ENCODE results near the gene LSAMP. TPM values are rescaled to one million over a fixed set of nuclear protein-coding genes. Genes with fewer than 3 reads are reported as not detected.

Gene LSAMP
- polyA plus RNA-seq, 2 of the 4 experiments (the other 2 are of a cell fraction), result 0.12 to 0.53 TPM

GRCh38 chr3:116186049-116186448 is 259.2 kb downstream of the LSAMP start:
- TF ChIP-seq PBX3 (IDR thresholded peaks at IDR 0.05), result no peak
- TF ChIP-seq JUNB (IDR thresholded peaks at IDR 0.05), result no peak
- TF ChIP-seq TP53 (CRISPR knock-in tag; IDR thresholded peaks at IDR 0.05), result no peak
- WGBS (ENCODE audit: missing lambda C conversion rate), result 0% methylated on average over 1 of the region's 1 CpG
- DNase-seq (ENCODE audit: low read depth in 1 of 2, low spot score in 1 of 2), result no peak
- ATAC-seq, result no peak
- H3K9me3 ChIP-seq, result no peaks in the 10 kb centered on the region
- FAIRE-seq, result no peak
- H3K27ac ChIP-seq, result no peak overlapping the region
- no peak overlapping the region for H3K4me3 ChIP-seq
- H3K4me2 ChIP-seq, result no peak overlapping the region
- CTCF ChIA-PET, result no interaction called here
- POLR2A ChIA-PET, result no interaction called here
- H3K4me1 ChIP-seq, result no peaks in the 10 kb centered on the region

DNA sequence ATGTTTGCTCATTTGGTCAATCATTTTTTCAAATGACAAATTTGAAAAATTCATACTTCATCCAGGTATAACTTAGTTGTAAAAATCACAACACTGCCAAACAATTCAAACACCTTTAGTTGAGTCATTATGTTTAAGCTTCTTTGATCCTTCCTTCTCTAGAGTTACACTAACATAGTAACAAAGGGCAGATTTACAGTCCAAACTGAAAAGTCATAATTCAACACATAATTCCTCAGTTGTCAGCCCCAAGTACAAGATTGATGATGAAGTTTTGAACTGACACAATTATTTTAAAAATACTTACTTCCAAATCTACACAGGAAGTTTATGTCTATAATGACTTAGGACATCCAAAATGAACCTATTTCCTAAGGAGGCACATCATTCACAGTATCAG is 264.1 kb downstream of the LSAMP start:
- Histone ChIP-seq H3K4me2 (no peak overlapping the region), H3K4me1 (no peaks in the 10 kb centered on the region), H3K4me3 (no peak overlapping the region), H3K27ac (no peak overlapping the region), H3K9me3 (no peaks in the 10 kb centered on the region)
- ChIA-PET CTCF (no interaction called here), POLR2A (no interaction called here)
- TF ChIP-seq FOSB (CRISPR knock-in tag; IDR thresholded peaks at IDR 0.05) (no peak), ESRRA (IDR thresholded peaks at IDR 0.05; ENCODE audit: borderline replicate concordance, low read length) (no peak), E2F6 (IDR thresholded peaks at IDR 0.05; ENCODE audit: borderline replicate concordance, low read depth) (no peak), CEBPB (IDR thresholded peaks at IDR 0.05) (no peak), MAZ (IDR thresholded peaks at IDR 0.05; ENCODE audit: borderline replicate concordance, low read depth, low read length) (no peak), HOXA7 (CRISPR knock-in tag; IDR thresholded peaks at IDR 0.05) (no peak), PBX3 (IDR thresholded peaks at IDR 0.05) (no peak), FOXS1 (CRISPR knock-in tag; IDR thresholded peaks at IDR 0.05) (no peak), CBX8 (IDR thresholded peaks at IDR 0.05) (no peak)
- ATAC-seq (no peak), DNase-seq (ENCODE audit: low read depth in 1 of 2, low spot score in 1 of 2) (no peak), FAIRE-seq (no peak)

- FAIRE-seq, result no peak
- Histone ChIP-seq H3K4me3 (no peak overlapping the region), H3K4me2 (no peak overlapping the region), H3K4me1 (no peaks in the 10 kb centered on the region), H3K9me3 (no peaks in the 10 kb centered on the region), H3K27ac (no peak overlapping the region)
- 0% methylated on average over 1 of the region's 1 CpG for WGBS (ENCODE audit: missing lambda C conversion rate)
- no peak for DNase-seq (ENCODE audit: low read depth in 1 of 2, low spot score in 1 of 2)
- no peak for ATAC-seq
- ChIA-PET CTCF (no interaction called here), POLR2A (no interaction called here)
- no peak for TF ChIP-seq EHF (CRISPR knock-in tag; IDR thresholded peaks at IDR 0.05)
- TF ChIP-seq HOXB5 (CRISPR knock-in tag; IDR thresholded peaks at IDR 0.05), result no peak
- TF ChIP-seq SMC3 (IDR thresholded peaks at IDR 0.05), result no peak
- TF ChIP-seq SREBF2 (IDR thresholded peaks at IDR 0.05), result no peak
- no peak for TF ChIP-seq MAFK (IDR thresholded peaks at IDR 0.05; ENCODE audit: partially characterized antibody)
- TF ChIP-seq KDM1A (IDR thresholded peaks at IDR 0.05; ENCODE audit: low read depth), result no peak
- TF ChIP-seq CBX2 (IDR thresholded peaks at IDR 0.05; ENCODE audit: borderline replicate concordance, low read depth), result no peak
- TF ChIP-seq, protein P1, sequence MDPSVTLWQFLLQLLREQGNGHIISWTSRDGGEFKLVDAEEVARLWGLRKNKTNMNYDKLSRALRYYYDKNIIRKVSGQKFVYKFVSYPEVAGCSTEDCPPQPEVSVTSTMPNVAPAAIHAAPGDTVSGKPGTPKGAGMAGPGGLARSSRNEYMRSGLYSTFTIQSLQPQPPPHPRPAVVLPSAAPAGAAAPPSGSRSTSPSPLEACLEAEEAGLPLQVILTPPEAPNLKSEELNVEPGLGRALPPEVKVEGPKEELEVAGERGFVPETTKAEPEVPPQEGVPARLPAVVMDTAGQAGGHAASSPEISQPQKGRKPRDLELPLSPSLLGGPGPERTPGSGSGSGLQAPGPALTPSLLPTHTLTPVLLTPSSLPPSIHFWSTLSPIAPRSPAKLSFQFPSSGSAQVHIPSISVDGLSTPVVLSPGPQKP (IDR thresholded peaks at IDR 0.05; ENCODE audit: low read depth, low read length), result no peak
- no peak for TF ChIP-seq FOXS1 (CRISPR knock-in tag; IDR thresholded peaks at IDR 0.05)
- TF ChIP-seq RNF2 (IDR thresholded peaks at IDR 0.05; ENCODE audit: borderline replicate concordance, low read depth), result no peak
These were observed 266.2 kb downstream of the LSAMP start for GRCh38 chr3:116179091-116179490.
